Measurements from ENCODE around the gene ID1. TPM values are rescaled to one million over a fixed set of nuclear protein-coding genes. Genes with fewer than 3 reads are reported as not detected.

Gene ID1
- total and polyA plus RNA-seq, 2 of the 13 experiments (the other 11 are each of a cell fraction or from before 2014, with no cell fraction given) = 320 to 419 TPM

- 0 out of 2 replicates have a peak, but pooled peaks have one; percentile 14 for TF ChIP-seq ZFP91 (CRISPR knock-in tag; IDR thresholded peaks at IDR 0.05; ENCODE audit: borderline replicate concordance)
- peak; percentile 76 for TF ChIP-seq RBM39 (IDR thresholded peaks at IDR 0.05; ENCODE audit: low read depth, low read length, poor library complexity, severe bottlenecking)
- TF ChIP-seq SSRP1 (CRISPR knock-in tag; IDR thresholded peaks at IDR 0.05) = 0 out of 2 replicates have a peak, but pooled peaks have one; percentile 51
- no peak for TF ChIP-seq AHDC1 (CRISPR knock-in tag; IDR thresholded peaks at IDR 0.05; ENCODE audit: borderline replicate concordance)
- TF ChIP-seq POLR2A (IDR thresholded peaks at IDR 0.05; ENCODE audit: insufficient read depth in 1 of 2, low read depth in 2 of 2, low read length in 2 of 2) = peak in 1 of 2 experiments; percentile 26; a peak in 1 of 4 replicates
- peak; percentile 77; the same call in 1 of the 2 replicates for TF ChIP-seq ZBTB34 (CRISPR knock-in tag; IDR thresholded peaks at IDR 0.05)
- TF ChIP-seq KDM5B (CRISPR knock-in tag; IDR thresholded peaks at IDR 0.05; ENCODE audit: borderline replicate concordance) = peak; percentile 68; the same call in 1 of the 2 replicates
- TF ChIP-seq MYC (CRISPR knock-in tag; IDR thresholded peaks at IDR 0.05; ENCODE audit: borderline replicate concordance) = peak; percentile 50; the same call in 1 of the 2 replicates
- no peak; the same call in 1 of the 2 replicates for TF ChIP-seq ZNF343 (CRISPR knock-in tag; IDR thresholded peaks at IDR 0.05)
- peak; percentile 100 for TF ChIP-seq AGO2 (optimal IDR thresholded peaks at IDR 0.05; ENCODE audit: low read depth, low read length)
- 0 out of 2 replicates have a peak, but pooled peaks have one; percentile 3 for TF ChIP-seq KAT7 (CRISPR knock-in tag; IDR thresholded peaks at IDR 0.05; ENCODE audit: borderline replicate concordance)
- TF ChIP-seq ZNF280B (CRISPR knock-in tag; IDR thresholded peaks at IDR 0.05; ENCODE audit: borderline replicate concordance) = no peak; the same call in 1 of the 2 replicates
- TF ChIP-seq ZNF83 (CRISPR knock-in tag; IDR thresholded peaks at IDR 0.05; ENCODE audit: borderline replicate concordance) = no peak
- TF ChIP-seq MTA1 (CRISPR knock-in tag; IDR thresholded peaks at IDR 0.05; ENCODE audit: borderline replicate concordance) = peak; percentile 56; the same call in 1 of the 2 replicates
- TF ChIP-seq TAF15 (IDR thresholded peaks at IDR 0.05; ENCODE audit: low read depth, low read length, poor library complexity, severe bottlenecking) = peak; percentile 75
- TF ChIP-seq HOXA3 (CRISPR knock-in tag; IDR thresholded peaks at IDR 0.05) = peak; percentile 38; the same call in 1 of the 2 replicates
- TF ChIP-seq NCOA5 (CRISPR knock-in tag; IDR thresholded peaks at IDR 0.05) = peak; percentile 46; the same call in 1 of the 2 replicates
These were observed 34.1 kb upstream of the ID1 start (continued) for GRCh38 chr20:31570735-31571617.

All from HepG2 (cell line).